Hindlimb muscle (tissue), 1 donor: ENCODE results near the gene COQ8A. TPM values are rescaled to one million over a fixed set of nuclear protein-coding genes. Genes with fewer than 3 reads are reported as not detected.
"Not testable (repeated sequence)": the region's sequence is repeated elsewhere in the genome, so short reads cannot be mapped to it uniquely, and the experiment has no call there.

ENCODE experiments used
- DNase-seq: peaks from one replicate; pipeline ENCODE4 v3.0.0-alpha.2; 2013
- polyA plus RNA-seq: library from polyadenylated mRNA; unstranded; fragments of 120-200 nt; gene quantifications from one replicate; pipeline ENCODE4 v1.2.1, GENCODE V29; 2013; ENCODE audit not compliant: insufficient read length

COQ8A gene
- polyA plus RNA-seq, 1 donor = 58.3 TPM

GRCh38 chr1:226953175-226953800 is 13.2 kb downstream of the COQ8A start:
- DNase-seq = no peak

GRCh38 chr1:226954337-226954736 is 14.2 kb downstream of the COQ8A start:
- DNase-seq = no peak

- DNase-seq = no peak
Observed at GRCh38 chr1:226954777-226955176, 14.7 kb downstream of the COQ8A start.

GRCh38 chr1:226955857-226956256 is 15.8 kb downstream of the COQ8A start:
- not testable (repeated sequence) for DNase-seq

GRCh38 chr1:226956942-226957713 is 17.0 kb downstream of the COQ8A start:
- no peak for DNase-seq

GRCh38 chr1:226957714-226958113 is 17.6 kb downstream of the COQ8A start:
- no peak for DNase-seq

- DNase-seq = no peak
Observed at GRCh38 chr1:226958300-226958699, 18.2 kb downstream of the COQ8A start.

- DNase-seq = no peak
Observed at GRCh38 chr1:226960256-226960655, 20.2 kb downstream of the COQ8A start.

GRCh38 chr1:226960944-226961765 is 21.1 kb downstream of the COQ8A start:
- DNase-seq = no peak

- DNase-seq = no peak
Observed at GRCh38 chr1:226962421-226963391, 22.6 kb downstream of the COQ8A start.

- DNase-seq = no peak
Observed at GRCh38 chr1:226964068-226964425, 24.0 kb downstream of the COQ8A start.

- DNase-seq = no peak
Observed at GRCh38 chr1:226964611-226965486, 24.8 kb downstream of the COQ8A start.

GRCh38 chr1:226965581-226966440 is 25.7 kb downstream of the COQ8A start:
- DNase-seq = no peak

- no peak for DNase-seq
Observed at GRCh38 chr1:226966683-226967082, 26.6 kb downstream of the COQ8A start.

- DNase-seq = no peak
Observed at GRCh38 chr1:226967665-226968064, 27.6 kb downstream of the COQ8A start.

- no peak for DNase-seq
Observed at GRCh38 chr1:226971765-226972164, 31.7 kb downstream of the COQ8A start.

- no peak for DNase-seq
Observed at GRCh38 chr1:226972931-226973330, 32.8 kb downstream of the COQ8A start.

- no peak for DNase-seq
Observed at GRCh38 chr1:226973371-226973897, 33.3 kb downstream of the COQ8A start.

- DNase-seq = no peak
Observed at GRCh38 chr1:226973898-226974543, 33.9 kb downstream of the COQ8A start.
